ENCODE data around the gene REN. TPM values are rescaled to one million over a fixed set of nuclear protein-coding genes. Genes with fewer than 3 reads are reported as not detected.

Gene REN
- total RNA-seq, 4 donors from 2014 or later: 0.38 to 0.99 TPM; not detected in 2

DNA sequence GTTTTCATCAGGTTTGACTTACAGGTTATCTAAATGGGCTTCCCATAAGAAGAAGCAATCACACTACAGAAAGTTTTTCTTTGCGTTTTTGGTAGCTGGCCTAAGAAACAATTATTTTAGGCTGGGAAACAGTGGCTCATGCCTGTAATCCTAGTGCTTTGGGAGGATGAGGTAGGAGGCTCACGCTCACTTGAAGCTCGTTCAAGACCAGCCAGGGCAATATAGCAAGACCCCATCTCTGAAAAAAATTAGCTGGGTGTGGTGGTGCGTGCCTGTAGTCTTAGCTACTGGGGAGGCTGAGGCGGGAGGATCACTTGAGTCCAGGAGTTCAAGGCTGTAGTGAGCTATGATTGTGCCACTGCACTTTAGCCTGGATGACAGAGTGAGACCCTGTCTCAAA lies 1.6 kb upstream of the REN start:
- TF ChIP-seq POLR2A (IDR thresholded peaks at IDR 0.05) (no peak), CTCF (IDR thresholded peaks at IDR 0.05) (no peak)
- intact Hi-C loops (cut with DNase I): no loop called here
- Histone ChIP-seq H3K27me3 (peaks cover 0 to 9% (median 0%) of the 10 kb centered on the region in 4 donors), H3K27ac (no peak overlapping the region), H3K9me3 (peaks cover 0 to 20% (median 8%) of the 10 kb centered on the region in 3 donors), H3K4me3 (no peak overlapping the region), H3K4me1 (peaks cover 0 to 20% (median 5%) of the 10 kb centered on the region in 3 donors), H3K36me3 (no peaks in the 10 kb centered on the region)
- no peak for DNase-seq
- 84 to 93% methylated on average over 5 of the region's 5 CpGs for WGBS, 2 donors

DNA sequence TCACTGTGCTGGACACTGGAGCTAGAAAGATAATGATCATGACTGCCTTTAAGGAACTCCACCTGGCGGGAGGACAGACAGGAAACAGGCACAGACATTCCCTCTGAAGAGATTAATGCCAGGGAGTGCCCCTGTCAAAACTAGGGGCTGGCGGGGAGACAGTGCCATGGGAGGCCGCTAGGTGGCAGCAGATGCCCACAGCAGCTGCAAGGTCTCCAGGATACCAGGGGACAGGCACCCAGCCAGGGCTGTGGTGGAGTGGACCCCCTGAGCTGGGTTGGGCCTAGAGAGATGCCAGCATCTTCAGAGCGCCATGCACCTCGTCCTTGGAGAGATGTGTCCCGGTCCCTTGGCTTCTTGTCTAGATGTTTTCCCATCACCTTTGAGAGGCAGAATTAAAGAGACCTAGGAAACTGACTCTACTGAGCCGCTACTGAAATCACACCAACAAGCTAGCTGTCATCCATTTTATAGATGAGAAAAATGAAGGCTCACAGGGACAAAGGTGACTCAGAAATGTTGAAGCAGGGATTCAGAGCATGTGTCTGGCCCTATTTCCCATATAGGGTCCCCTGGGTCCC lies 3.6 kb downstream of the REN start:
- Histone ChIP-seq H3K4me1 (peaks cover 0 to 23% (median 3%) of the 10 kb centered on the region in 3 donors), H3K27me3 (peaks cover 0 to 29% (median 0%) of the 10 kb centered on the region in 4 donors), H3K9me3 (no peaks in the 10 kb centered on the region), H3K4me3 (no peak overlapping the region), H3K36me3 (no peaks in the 10 kb centered on the region), H3K27ac (no peak overlapping the region)
- intact Hi-C loops (cut with DNase I): loop anchor here (5.0 kb wide), 1 partner anchor 200 kb away; no protein-coding TSS in a partner anchor
- TF ChIP-seq CTCF (IDR thresholded peaks at IDR 0.05) (peak; percentile 94 to 99 (median 98)), POLR2A (IDR thresholded peaks at IDR 0.05) (no peak)
- no peak for DNase-seq
- WGBS, 2 donors: 24 to 33% methylated on average over 3 to 4 of the region's 7 CpGs

- intact Hi-C loops (cut with DNase I): loop anchor here (5.0 kb wide), 1 partner anchor 200 kb away; no protein-coding TSS in a partner anchor
- H3K36me3 ChIP-seq: no peaks in the 10 kb centered on the region
- no peak for DNase-seq
- H3K4me3 ChIP-seq: no peak overlapping the region
- peaks cover 0 to 26% (median 0%) of the 10 kb centered on the region in 4 donors for H3K27me3 ChIP-seq
- H3K4me1 ChIP-seq: peaks cover 0 to 23% (median 3%) of the 10 kb centered on the region in 3 donors
- 30 to 48% methylated on average over 11 to 14 of the region's 14 CpGs for WGBS, 2 donors
- no peak for TF ChIP-seq CTCF (IDR thresholded peaks at IDR 0.05)
- TF ChIP-seq POLR2A (IDR thresholded peaks at IDR 0.05): no peak
- H3K9me3 ChIP-seq: no peaks in the 10 kb centered on the region
- H3K27ac ChIP-seq: no peak overlapping the region
Observed at GRCh38 chr1:204161609-204162493, 4.3 kb downstream of the REN start.

GRCh38 chr1:204157962-204158361 lies 8.2 kb downstream of the REN start:
- DNase-seq: no peak
- no peaks in the 10 kb centered on the region for H3K36me3 ChIP-seq
- H3K27ac ChIP-seq: no peak overlapping the region
- H3K4me3 ChIP-seq: no peak overlapping the region
- no peaks in the 10 kb centered on the region for H3K9me3 ChIP-seq
- TF ChIP-seq POLR2A (IDR thresholded peaks at IDR 0.05) (no peak), CTCF (IDR thresholded peaks at IDR 0.05) (no peak)
- peaks cover 4 to 55% (median 6%) of the 10 kb centered on the region in 3 donors for H3K4me1 ChIP-seq
- intact Hi-C loops (cut with DNase I): no loop called here
- WGBS, 2 donors: 59 to 65% methylated on average over 6 of the region's 6 CpGs
- H3K27me3 ChIP-seq: peaks cover 0 to 21% (median 0%) of the 10 kb centered on the region in 4 donors

DNA sequence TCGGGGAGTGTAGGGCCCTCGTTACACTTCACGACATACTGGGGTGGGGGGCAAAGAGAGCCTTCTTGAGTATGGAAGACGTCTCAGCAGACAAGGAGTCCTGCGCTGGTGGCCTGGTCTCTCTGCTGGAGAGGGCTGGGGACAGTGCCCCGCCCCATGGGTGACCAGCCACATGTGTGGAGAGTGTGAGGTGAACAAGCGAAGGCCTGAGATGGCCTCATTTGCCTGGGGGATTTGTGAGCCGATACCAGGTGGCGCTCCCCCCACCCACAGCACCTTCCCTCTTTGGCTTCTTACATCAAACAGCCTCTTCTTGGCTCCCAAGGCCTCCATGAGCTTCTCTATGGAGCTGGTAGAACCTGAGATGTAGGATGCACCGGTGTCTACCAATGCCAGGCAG lies 10.3 kb downstream of the REN start:
- peaks cover 11 to 60% (median 15%) of the 10 kb centered on the region in 3 donors for H3K4me1 ChIP-seq
- no peaks in the 10 kb centered on the region for H3K9me3 ChIP-seq
- no peaks in the 10 kb centered on the region for H3K36me3 ChIP-seq
- no peak overlapping the region for H3K4me3 ChIP-seq
- no peak overlapping the region for H3K27ac ChIP-seq
- intact Hi-C loops (cut with DNase I): no loop called here
- 92 to 94% methylated on average over 5 to 6 of the region's 10 CpGs for WGBS, 2 donors
- no peak for DNase-seq
- TF ChIP-seq POLR2A (IDR thresholded peaks at IDR 0.05) (no peak), CTCF (IDR thresholded peaks at IDR 0.05) (no peak)
- H3K27me3 ChIP-seq: peaks cover 0 to 9% (median 0%) of the 10 kb centered on the region in 4 donors
